H1 (cell line): ENCODE results near the gene ZNF70. TPM values are rescaled to one million over a fixed set of nuclear protein-coding genes. Genes with fewer than 3 reads are reported as not detected.
A peak's percentile ranks its signal among the peaks of the same experiment; 100 is the strongest.

ENCODE experiments used
- CTCF ChIA-PET: fragments of 300-600 bp; sonication (Branson Sonifier 250); formaldehyde crosslinking; loops from one replicate; lab custom pipeline; 2021; ENCODE audit not compliant: partially characterized antibody; lab: Charles Lee
- POLR2A ChIA-PET: fragments of 300-600 bp; sonication (Branson Sonifier 250); formaldehyde crosslinking; loops from one replicate; lab custom pipeline; 2021; ENCODE audit warnings: inconsistent platforms; ENCODE audit not compliant: partially characterized antibody; lab: Charles Lee
- DNase-seq, 2 experiments: peaks; one replicate each; pipeline versions ENCODE4 v3.0.0 to v3.0.0-alpha.2; 2010 to 2022; ENCODE audit warnings: low spot score in 2 of 2, low read depth in 1 of 2, mixed read lengths in 1 of 2
- FAIRE-seq: peaks from 2 replicates; lab custom pipeline; 2011; peaks lifted over from hg19 to GRCh38; lab: Jason Lieb, UNC
- H2AFZ ChIP-seq: 2 replicates; pipeline ENCODE4 v1.8.1; 2012; ENCODE audit warnings: low read length, inconsistent platforms
- H2AK5ac ChIP-seq: 2 replicates; pipeline ENCODE4 v1.6.1; 2013; ENCODE audit warnings: low read depth, low read length
- H2BK120ac ChIP-seq: replicated peaks from 2 replicates; pipeline ENCODE3; 2013; ENCODE audit warnings: low read depth, low read length, inconsistent platforms
- H2BK12ac ChIP-seq: 2 replicates; pipeline ENCODE4 v1.6.1; 2013; ENCODE audit warnings: low read depth, low read length
- H2BK15ac ChIP-seq: 2 replicates; pipeline ENCODE4 v1.6.1; 2013; ENCODE audit warnings: low read length
- H2BK20ac ChIP-seq: 2 replicates; pipeline ENCODE4 v1.6.1; 2013; ENCODE audit warnings: low read length
- H2BK5ac ChIP-seq: 2 replicates; pipeline ENCODE4 v1.6.1; 2013; ENCODE audit warnings: low read depth, low read length
- H3K14ac ChIP-seq: 2 replicates; pipeline ENCODE4 v1.6.1; 2013; ENCODE audit warnings: inconsistent platforms; ENCODE audit not compliant: insufficient read length
- H3K18ac ChIP-seq: 2 replicates; pipeline ENCODE4 v1.6.1; 2013; ENCODE audit warnings: low read length; ENCODE audit errors: extremely low read depth
- H3K23ac ChIP-seq: 2 replicates; pipeline ENCODE4 v1.6.1; 2013; ENCODE audit warnings: inconsistent platforms; ENCODE audit not compliant: insufficient read length
- H3K23me2 ChIP-seq: 2 replicates; pipeline ENCODE4 v1.6.1; 2013; ENCODE audit warnings: low read depth, low read length
- H3K27ac ChIP-seq: 2 replicates; pipeline ENCODE4 v1.6.1; 2011; ENCODE audit warnings: low read depth, low read length, inconsistent platforms
- H3K27me3 ChIP-seq, 4 experiments: replicated peaks in 1 of 4; 1 replicate in 1 of 4; 2 replicates in 3 of 4; pipeline versions ENCODE4 v1.6.1 to v1.8.1; 2011 to 2013; ENCODE audit warnings: low read length in 3 of 4, mild to moderate bottlenecking in 3 of 4, inconsistent platforms in 2 of 4, mixed read lengths in 2 of 4, moderate library complexity in 1 of 4; ENCODE audit not compliant: control insufficient read depth in 3 of 4, insufficient read depth in 3 of 4; ENCODE audit errors: extremely low read depth in 1 of 4
- H3K36me3 ChIP-seq, 4 experiments: 2 replicates each; pipeline versions ENCODE4 v1.6.1 to v1.8.1; 2011 to 2013; ENCODE audit warnings: mild to moderate bottlenecking in 4 of 4, low read length in 3 of 4, moderate library complexity in 2 of 4, control low read depth in 1 of 4, inconsistent platforms in 1 of 4; ENCODE audit not compliant: insufficient read depth in 4 of 4, control insufficient read depth in 2 of 4
- H3K4ac ChIP-seq: replicated peaks from 2 replicates; pipeline ENCODE3; 2013; ENCODE audit warnings: low read length, low read depth, mixed read lengths, inconsistent platforms; ENCODE audit not compliant: insufficient read length
- H3K4me1 ChIP-seq, 4 experiments: replicated peaks in 1 of 4; 1 replicate in 1 of 4; 2 replicates in 3 of 4; pipeline versions ENCODE4 v1.6.1 to v1.8.1; 2011 to 2013; ENCODE audit warnings: low read length in 3 of 4, inconsistent platforms in 2 of 4, mixed read lengths in 1 of 4; ENCODE audit not compliant: insufficient read depth in 4 of 4, control insufficient read depth in 3 of 4
- H3K4me2 ChIP-seq, 2 experiments: 2 replicates each; pipeline versions ENCODE4 v1.6.1 to v1.8.1; 2011 to 2013; ENCODE audit warnings: low read depth in 2 of 2, low read length in 2 of 2, control low read depth in 1 of 2, inconsistent platforms in 1 of 2, mild to moderate bottlenecking in 1 of 2; ENCODE audit not compliant: insufficient read depth in 1 of 2
- H3K4me3 ChIP-seq, 4 experiments: fragments of 200-600, 300-600 bp in 1 of 4; sonication (generic), shearing (Covaris generic), sonication (Bioruptor Twin) in 1 of 4; 2 replicates each; pipeline versions ENCODE4 v1.5.1 to v1.8.1; 2011 to 2016; ENCODE audit warnings: low read length in 4 of 4, low read depth in 3 of 4, control low read depth in 2 of 4, inconsistent platforms in 2 of 4, mild to moderate bottlenecking in 2 of 4, mixed read lengths in 1 of 4, moderate library complexity in 1 of 4; ENCODE audit not compliant: insufficient read depth in 2 of 4; ENCODE audit errors: extremely low read depth in 1 of 4
- H3K56ac ChIP-seq: replicated peaks from 2 replicates; pipeline ENCODE3; 2013; ENCODE audit warnings: low read depth, mild to moderate bottlenecking, mixed read lengths, low read length, inconsistent platforms; ENCODE audit not compliant: insufficient read length
- H3K79me1 ChIP-seq: 2 replicates; pipeline ENCODE4 v1.6.1; 2013; ENCODE audit warnings: low read depth, low read length, control low read depth
- H3K79me2 ChIP-seq, 2 experiments: 2 replicates each; pipeline versions ENCODE4 v1.6.1 to v1.8.1; 2012 to 2013; ENCODE audit warnings: low read length in 2 of 2, mild to moderate bottlenecking in 2 of 2, inconsistent platforms in 1 of 2; ENCODE audit not compliant: insufficient read depth in 2 of 2, control insufficient read depth in 1 of 2
- H3K9ac ChIP-seq, 4 experiments: replicated peaks in 1 of 4; 1 replicate in 1 of 4; 2 replicates in 3 of 4; pipeline versions ENCODE4 v1.6.1 to v1.8.1; 2011 to 2013; ENCODE audit warnings: low read depth in 3 of 4, low read length in 3 of 4, control low read depth in 2 of 4, mild to moderate bottlenecking in 2 of 4, moderate library complexity in 2 of 4, inconsistent platforms in 1 of 4; ENCODE audit errors: extremely low read depth in 1 of 4
- H3K9me3 ChIP-seq, 2 experiments: 2 replicates each; pipeline versions ENCODE4 v1.6.1 to v1.8.1; 2012 to 2013; ENCODE audit warnings: mild to moderate bottlenecking in 2 of 2, moderate library complexity in 2 of 2, control low read depth in 1 of 2, inconsistent platforms in 1 of 2, low read depth in 1 of 2, low read length in 1 of 2, mixed read lengths in 1 of 2; ENCODE audit not compliant: insufficient read depth in 2 of 2
- H4K20me1 ChIP-seq, 2 experiments: replicated peaks in 1 of 2; 2 replicates each; pipeline versions ENCODE3 to v1.8.1; 2011 to 2013; ENCODE audit warnings: inconsistent platforms in 2 of 2, low read length in 2 of 2, mild to moderate bottlenecking in 1 of 2; ENCODE audit not compliant: insufficient read depth in 2 of 2, control insufficient read depth in 1 of 2
- H4K5ac ChIP-seq: 2 replicates; pipeline ENCODE4 v1.6.1; 2013; ENCODE audit warnings: low read length, low read depth, mixed read lengths, inconsistent platforms; ENCODE audit not compliant: insufficient read length
- H4K8ac ChIP-seq: 2 replicates; pipeline ENCODE4 v1.8.0; 2013; ENCODE audit warnings: mild to moderate bottlenecking, moderate library complexity, low read length, inconsistent platforms; ENCODE audit not compliant: insufficient read depth; ENCODE audit errors: extremely low read depth
- H4K91ac ChIP-seq: replicated peaks from 2 replicates; pipeline ENCODE3; 2013; ENCODE audit warnings: low read length, mixed read lengths, inconsistent platforms; ENCODE audit not compliant: insufficient read length
- CEBPB ChIP-seq: IDR thresholded peaks from 2 replicates; pipeline ENCODE4 v1.6.1; 2012; ENCODE audit warnings: low read depth, low read length
- FOSL1 ChIP-seq: IDR thresholded peaks from 2 replicates; pipeline ENCODE4 v1.6.1; 2011; ENCODE audit warnings: mild to moderate bottlenecking, low read depth, low read length, moderate library complexity; ENCODE audit not compliant: insufficient read depth
- HDAC2 ChIP-seq, 2 experiments: fragments of 300-600 bp in 1 of 2; sonication (generic) in 1 of 2; IDR thresholded peaks; 2 replicates each; pipeline ENCODE4 v1.6.1; 2011 to 2012; ENCODE audit warnings: low read depth in 2 of 2, low read length in 2 of 2, mild to moderate bottlenecking in 2 of 2, moderate library complexity in 2 of 2, borderline replicate concordance in 1 of 2, inconsistent platforms in 1 of 2
- KDM1A ChIP-seq: fragments of 200-600, 300-600 bp; sonication (generic); IDR thresholded peaks from 2 replicates; pipeline ENCODE4 v1.7.1; 2016; ENCODE audit warnings: mild to moderate bottlenecking, low read length, borderline replicate concordance
- RFX5 ChIP-seq: IDR thresholded peaks from 2 replicates; pipeline ENCODE4 v1.6.1; 2011; ENCODE audit warnings: low read depth, low read length, improper control_type of control experiment, borderline replicate concordance
- RNF2 ChIP-seq: fragments of 200-900, 300-1000 bp; sonication (generic); IDR thresholded peaks from 2 replicates; pipeline ENCODE4 v1.7.1; 2016; ENCODE audit warnings: borderline replicate concordance, low read depth, mild to moderate bottlenecking, antibody characterized with exemption, low read length; ENCODE audit not compliant: poor library complexity, severe bottlenecking; ENCODE audit errors: missing control alignments
- TAF7 ChIP-seq: optimal IDR thresholded peaks from 2 replicates; pipeline ENCODE3; 2011; ENCODE audit warnings: low read depth, mild to moderate bottlenecking, inconsistent platforms, low read length, moderate library complexity, borderline replicate concordance
- TCF12 ChIP-seq: IDR thresholded peaks from 2 replicates; pipeline ENCODE4 v1.6.1; 2011; ENCODE audit warnings: low read depth, mild to moderate bottlenecking, low read length
- ZNF274 ChIP-seq: IDR thresholded peaks from 2 replicates; pipeline ENCODE4 v1.7.0; 2012; ENCODE audit warnings: low read length, borderline replicate concordance; ENCODE audit errors: extremely low read depth
- whole genome bisulfite sequencing, 2 experiments: shearing (Covaris generic) in 1 of 2; methylation state at CpG; one replicate each; pipeline versions ENCODE4 v1.1.6 to v1.1.7; 2013 to 2015; ENCODE audit warnings: low lambda C conversion rate in 2 of 2, mixed read lengths in 2 of 2, inconsistent platforms in 1 of 2, low coverage in 1 of 2, missing lambda C conversion rate in 1 of 2; ENCODE audit not compliant: insufficient replicate concordance in 2 of 2, insufficient coverage in 1 of 2, insufficient read length in 1 of 2; ENCODE audit errors: extremely low coverage in 1 of 2, missing lambda C conversion rate in 1 of 2; 5-methylcytosine and 5-hydroxymethylcytosine counted together
- polyA plus RNA-seq, 7 experiments: library from polyadenylated mRNA; depleted of rRNA in 3 of 7; stranded (reverse) in 5 of 7; unstranded in 2 of 7; fragments of >200 nt in 5 of 7; fragments of 200-250 nt in 2 of 7; gene quantifications; 1 replicate in 5 of 7; 2 replicates in 1 of 7; 4 replicates in 1 of 7; pipeline versions ENCODE4 v1.2.1 to v1.2.3, GENCODE V29; 2011 to 2013; ENCODE audit warnings: missing spikeins in 2 of 7, mixed read lengths in 2 of 7
- total RNA-seq: library from RNA; stranded (reverse); fragmentation: NEBNext Ultra II Directional; extraction: Animal tissue kit (Norgen Biotek cat#: 25700); gene quantifications from 2 replicates; pipeline ENCODE4 v1.2.1, GENCODE V29; 2021

Gene ZNF70
- total and polyA plus RNA-seq, 2 of the 8 experiments (the other 6 are each of a cell fraction or from before 2014, with no cell fraction given), result 1.1 to 2.6 TPM

DNA sequence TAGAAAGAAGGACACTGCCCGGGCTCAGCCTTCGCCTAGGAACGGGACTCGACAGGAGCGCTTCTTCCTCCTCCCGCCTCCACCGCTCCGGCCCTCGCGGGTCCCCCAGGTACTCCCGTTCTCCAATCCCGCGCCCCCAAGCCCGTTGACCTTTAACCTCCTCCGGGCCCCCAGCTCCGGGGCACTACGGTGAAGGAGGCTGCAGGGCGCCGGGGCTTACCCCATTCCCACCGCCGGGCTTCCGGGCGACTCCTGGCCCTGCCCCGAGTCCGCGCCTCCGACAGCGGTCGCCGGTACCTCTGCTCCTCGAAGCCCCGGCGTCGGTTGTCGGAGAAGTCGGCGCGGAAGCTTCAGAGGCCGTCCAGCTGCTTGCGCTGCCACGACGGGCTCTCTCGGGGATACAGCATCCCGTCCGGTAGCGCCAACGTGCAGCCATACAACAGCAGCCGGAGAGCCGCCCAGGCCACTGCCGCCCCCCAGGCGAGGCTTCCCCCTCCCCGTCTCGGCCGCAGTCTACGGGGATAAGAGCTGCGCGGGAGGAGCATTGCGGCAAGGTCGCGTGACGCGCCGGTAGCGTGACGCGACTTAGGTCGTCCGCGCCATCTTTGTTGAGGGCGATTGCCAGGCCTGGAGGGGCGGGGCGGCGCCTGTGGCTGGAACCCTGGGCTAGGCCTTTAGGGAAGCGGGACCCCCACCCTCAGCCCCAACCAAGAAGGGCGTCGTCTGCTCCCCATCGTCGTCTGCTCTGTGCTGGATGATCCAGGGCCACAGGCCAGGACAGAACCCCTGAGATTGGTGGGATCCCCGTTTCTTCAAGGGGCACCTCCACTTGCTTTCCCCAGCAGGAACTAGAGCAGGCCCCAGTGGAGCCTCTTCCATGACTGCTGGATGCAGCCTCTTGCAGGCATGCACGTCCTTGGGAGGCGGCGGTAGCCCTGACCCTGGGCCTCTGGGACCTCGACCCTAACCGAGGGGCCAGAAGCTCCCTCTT lies 33.8 kb downstream of the ZNF70 start:
- Histone ChIP-seq H3K9ac (peak overlapping the region; percentile 56 to 86 (median 71)), H3K9me3 (no peaks in the 10 kb centered on the region), H3K23me2 (no peaks in the 10 kb centered on the region), H2BK15ac (peak overlapping the region; percentile 72; the same call in 1 of the 2 replicates), H4K20me1 (peaks cover 0 to 5% of the 10 kb centered on the region in 2 experiments), H2BK120ac (peak overlapping the region; percentile 72), H3K23ac (no peak overlapping the region), H3K56ac (peak overlapping the region; percentile 24), H2AK5ac (no peak overlapping the region), H2BK12ac (0 out of 2 replicates have a peak overlapping the region, but pooled peaks have one; percentile 75), H3K4me3 (peak overlapping the region; percentile 76 to 89 (median 83)), H2AFZ (peak overlapping the region; percentile 100), H3K14ac (no peak overlapping the region), H3K4ac (no peak overlapping the region), H3K79me2 (peaks cover 0 to 6% of the 10 kb centered on the region in 2 experiments; a peak in 1 of 4 replicates), H2BK20ac (no peak overlapping the region), H3K27ac (peak overlapping the region; percentile 57; the same call in 1 of the 2 replicates), H4K91ac (peak overlapping the region; percentile 75), H3K79me1 (peaks cover 12% of the 10 kb centered on the region), H3K18ac (peak overlapping the region; percentile 87), H3K27me3 (no peaks in the 10 kb centered on the region; a peak in 1 of 7 replicates), H4K5ac (peak overlapping the region; percentile 53), H3K4me2 (peak overlapping the region; percentile 54 to 60), H4K8ac (peak overlapping the region; percentile 91), H3K36me3 (peaks cover 5 to 17% (median 8%) of the 10 kb centered on the region in 4 experiments; a peak in 6 of 8 replicates), H2BK5ac (peak overlapping the region; percentile 86), H3K4me1 (peaks cover 0 to 5% (median 2%) of the 10 kb centered on the region in 4 experiments; a peak in 5 of 7 replicates)
- 8% methylated on average over 61 of the region's 84 CpGs; no CpG with 5 or more reads in 1 of the 2 experiments for WGBS, 2 experiments
- FAIRE-seq, result no peak
- ChIA-PET POLR2A (interaction anchor here (0.8 to 2.0 kb wide), 9 partner anchors 10 to 141 kb away, joined by 3 to 9 read pairs (median 3); partner anchors contain the start of genes SLC2A11, SMARCB1 and ZNF70), CTCF (interaction anchor here (1.2 to 2.5 kb wide), 4 partner anchors 11 to 133 kb away, joined by 3 to 7 read pairs (median 5); partner anchors contain the start of genes C22orf15 and VPREB3)
- DNase-seq, result peak; percentile 64 to 96
- TF ChIP-seq TAF7 (peak; percentile 79), HDAC2 (IDR thresholded peaks at IDR 0.05; ENCODE audit: borderline replicate concordance in 1 of 2, low read depth in 2 of 2, low read length in 2 of 2) (no peak), ZNF274 (no peak), RNF2 (peak; percentile 21), CEBPB (no peak), TCF12 (no peak), KDM1A (no peak), FOSL1 (no peak), RFX5 (no peak)
